ENCODE results near the gene GPC3. TPM values are rescaled to one million over a fixed set of nuclear protein-coding genes. Genes with fewer than 3 reads are reported as not detected.

GPC3 gene
- total RNA-seq, 1 experiment from 2014 or later = 0.98 TPM

GRCh38 chrX:133511041-133511440 lies 474.4 kb downstream of the GPC3 start:
- TF ChIP-seq SP1 (IDR thresholded peaks at IDR 0.05; ENCODE audit: low read depth) (no peak), RAD21 (IDR thresholded peaks at IDR 0.05; ENCODE audit: low read depth) (no peak), FOSL1 (IDR thresholded peaks at IDR 0.05; ENCODE audit: low read depth) (no peak), SIN3A (IDR thresholded peaks at IDR 0.05; ENCODE audit: low read depth) (no peak), REST (IDR thresholded peaks at IDR 0.05; ENCODE audit: low read depth) (no peak)
- Histone ChIP-seq H3K4me3 (replicated peaks in 1 of 2; ENCODE audit: low read depth in 1 of 2, low read length in 2 of 2) (no peak overlapping the region), H3K79me2 (ENCODE audit: insufficient read depth, low read length) (no peaks in the 10 kb centered on the region), H3K4me2 (ENCODE audit: low read length) (no peak overlapping the region), H3K27me3 (ENCODE audit: insufficient read depth, low read length) (no peaks in the 10 kb centered on the region), H2AFZ (ENCODE audit: low read depth, low read length, poor library complexity, severe bottlenecking) (no peak overlapping the region), H3K9me2 (ENCODE audit: insufficient read depth) (no peaks in the 10 kb centered on the region), H3K27ac (ENCODE audit: low read depth, low read length) (no peak overlapping the region), H3K4me1 (ENCODE audit: control insufficient read depth in 1 of 2, insufficient read depth in 2 of 2, low read length in 2 of 2) (no peaks in the 10 kb centered on the region), H3K9ac (ENCODE audit: low read length) (no peak overlapping the region), H4K20me1 (ENCODE audit: insufficient read depth) (no peaks in the 10 kb centered on the region), H3K9me3 (ENCODE audit: control insufficient read depth in 1 of 2, insufficient read depth in 1 of 2, low read depth in 1 of 2, low read length in 2 of 2) (no peaks in the 10 kb centered on the region), H3K36me3 (ENCODE audit: control insufficient read depth in 1 of 2, insufficient read depth in 2 of 2, low read length in 2 of 2) (no peaks in the 10 kb centered on the region)
- ChIA-PET POLR2A (no interaction called here), CTCF (no interaction called here), RAD21 (ENCODE audit: low non-redundant PET in 1 of 2, low total read pairs in 2 of 2, uncharacterized antibody in 2 of 2, unreplicated experiment in 2 of 2) (no interaction called here)
- ATAC-seq (no peak), DNase-seq (ENCODE audit: low read depth, low spot score) (no peak)
- intact Hi-C loops (cut with micrococcal nuclease) = no loop called here
- no TSS peak for BruUV-seq (replicated peaks)

- no peak for DNase-seq (ENCODE audit: low read depth, low spot score)
- Histone ChIP-seq H4K20me1 (ENCODE audit: insufficient read depth) (no peaks in the 10 kb centered on the region), H3K9ac (ENCODE audit: low read length) (no peak overlapping the region), H3K4me1 (ENCODE audit: control insufficient read depth in 1 of 2, insufficient read depth in 2 of 2, low read length in 2 of 2) (no peaks in the 10 kb centered on the region), H2AFZ (ENCODE audit: low read depth, low read length, poor library complexity, severe bottlenecking) (no peak overlapping the region), H3K27ac (ENCODE audit: low read depth, low read length) (no peak overlapping the region), H3K36me3 (ENCODE audit: control insufficient read depth in 1 of 2, insufficient read depth in 2 of 2, low read length in 2 of 2) (no peaks in the 10 kb centered on the region), H3K4me2 (ENCODE audit: low read length) (no peak overlapping the region), H3K4me3 (replicated peaks in 1 of 2; ENCODE audit: low read depth in 1 of 2, low read length in 2 of 2) (no peak overlapping the region), H3K9me2 (ENCODE audit: insufficient read depth) (no peaks in the 10 kb centered on the region), H3K9me3 (ENCODE audit: control insufficient read depth in 1 of 2, insufficient read depth in 1 of 2, low read depth in 1 of 2, low read length in 2 of 2) (no peaks in the 10 kb centered on the region), H3K79me2 (ENCODE audit: insufficient read depth, low read length) (no peaks in the 10 kb centered on the region), H3K27me3 (ENCODE audit: insufficient read depth, low read length) (no peaks in the 10 kb centered on the region)
- POLR2A ChIA-PET = no interaction called here
- RAD21 ChIA-PET (ENCODE audit: low non-redundant PET in 1 of 2, low total read pairs in 2 of 2, uncharacterized antibody in 2 of 2, unreplicated experiment in 2 of 2) = no interaction called here
- no TSS peak for BruUV-seq (replicated peaks)
- intact Hi-C loops (cut with micrococcal nuclease) = no loop called here
- CTCF ChIA-PET = no interaction called here
- ATAC-seq = no peak
- TF ChIP-seq SRF (IDR thresholded peaks at IDR 0.05; ENCODE audit: low read depth) = no peak
- TF ChIP-seq POLR2A (IDR thresholded peaks at IDR 0.05; ENCODE audit: borderline replicate concordance, extremely low read depth, insufficient read depth, insufficient read length) = no peak
- TF ChIP-seq, protein P1, sequence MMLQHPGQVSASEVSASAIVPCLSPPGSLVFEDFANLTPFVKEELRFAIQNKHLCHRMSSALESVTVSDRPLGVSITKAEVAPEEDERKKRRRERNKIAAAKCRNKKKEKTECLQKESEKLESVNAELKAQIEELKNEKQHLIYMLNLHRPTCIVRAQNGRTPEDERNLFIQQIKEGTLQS (IDR thresholded peaks at IDR 0.05) = no peak
- no peak for TF ChIP-seq EZH2phosphoT487 (IDR thresholded peaks at IDR 0.05; ENCODE audit: borderline replicate concordance)
- TF ChIP-seq REST (IDR thresholded peaks at IDR 0.05; ENCODE audit: low read depth) = no peak
- TF ChIP-seq POLR2AphosphoS5 (IDR thresholded peaks at IDR 0.05; ENCODE audit: low read depth, low read length) = no peak
- TF ChIP-seq ZNF274 (IDR thresholded peaks at IDR 0.05; ENCODE audit: low read depth, low read length) = no peak
- TF ChIP-seq RAD21 (IDR thresholded peaks at IDR 0.05; ENCODE audit: low read depth) = no peak
- TF ChIP-seq CBX3 (IDR thresholded peaks at IDR 0.05; ENCODE audit: low read depth) = no peak
- TF ChIP-seq MAX (IDR thresholded peaks at IDR 0.05) = no peak
- no peak for TF ChIP-seq EGR1 (IDR thresholded peaks at IDR 0.05; ENCODE audit: low read depth)
- no peak for TF ChIP-seq SP1 (IDR thresholded peaks at IDR 0.05; ENCODE audit: low read depth)
- TF ChIP-seq CEBPB (IDR thresholded peaks at IDR 0.05; ENCODE audit: low read depth) = no peak
- TF ChIP-seq SIN3A (IDR thresholded peaks at IDR 0.05; ENCODE audit: low read depth) = no peak
These were observed 488.0 kb downstream of the GPC3 start for GRCh38 chrX:133497356-133497755.
